ENCODE data around the gene INTS11. TPM values are rescaled to one million over a fixed set of nuclear protein-coding genes. Genes with fewer than 3 reads are reported as not detected.

INTS11 gene
- total RNA-seq, 1 experiment from 2014 or later, result 254 TPM

GRCh38 chr1:1305300-1306069 lies 19.0 kb downstream of the INTS11 start:
- POLR2A ChIA-PET (ENCODE audit: unreplicated experiment), result no interaction called here
- no TSS peak for BruUV-seq (replicated peaks)
- H3K79me2 ChIP-seq (ENCODE audit: low read length), result peaks cover 58% of the 10 kb centered on the region
- H3K27me3 ChIP-seq (ENCODE audit: low read length), result no peaks in the 10 kb centered on the region
- ATAC-seq (peak; percentile 17), DNase-seq (peak; percentile 80)
- TF ChIP-seq EZH2 (IDR thresholded peaks at IDR 0.05; ENCODE audit: low read length, unreplicated experiment), result no peak
- TF ChIP-seq CTCF (conservative IDR thresholded peaks at IDR 0.05; ENCODE audit: low read depth, low read length), result peak; percentile 37; the same call in 1 of the 2 replicates
- peaks cover 11% of the 10 kb centered on the region for H4K20me1 ChIP-seq (ENCODE audit: low read length)
- peaks cover 33% of the 10 kb centered on the region for H3K4me1 ChIP-seq (ENCODE audit: insufficient read depth, low read length)
- peak overlapping the region; percentile 97 for H3K4me3 ChIP-seq (ENCODE audit: low read length)
- CTCF ChIA-PET, result interaction anchor here (0.6 to 1.1 kb wide), 3 partner anchors 14 to 200 kb away, joined by 3 to 7 read pairs (median 5); no protein-coding TSS in a partner anchor
- H3K27ac ChIP-seq (ENCODE audit: low read length), result no peak overlapping the region
- no peaks in the 10 kb centered on the region for H3K9me3 ChIP-seq (ENCODE audit: low read length)
- no peaks in the 10 kb centered on the region; the same call in 1 of the 2 replicates for H3K36me3 ChIP-seq (ENCODE audit: low read depth, low read length)
- no peaks in the 10 kb centered on the region for H3F3A ChIP-seq (ENCODE audit: low read length, unreplicated experiment)
- no peak overlapping the region for H3K9ac ChIP-seq (ENCODE audit: low read length)
- intact Hi-C loops (cut with micrococcal nuclease), result no loop called here
- H3K9me2 ChIP-seq (replicated peaks; ENCODE audit: low read length), result no peaks in the 10 kb centered on the region
- H3K4me2 ChIP-seq (ENCODE audit: low read length), result peak overlapping the region; percentile 93
- no peak overlapping the region for H2AFZ ChIP-seq (ENCODE audit: low read length)

- no peaks in the 10 kb centered on the region for H3F3A ChIP-seq (ENCODE audit: low read length, unreplicated experiment)
- ChIA-PET POLR2A (ENCODE audit: unreplicated experiment) (no interaction called here), CTCF (interaction anchor here (0.6 to 1.1 kb wide), 3 partner anchors 13 to 201 kb away, joined by 3 to 7 read pairs (median 5); no protein-coding TSS in a partner anchor)
- peaks cover 5% of the 10 kb centered on the region for H4K20me1 ChIP-seq (ENCODE audit: low read length)
- DNase-seq, result no peak
- no peaks in the 10 kb centered on the region for H3K36me3 ChIP-seq (ENCODE audit: low read depth, low read length)
- peak overlapping the region; percentile 97; the same call in 1 of the 2 replicates for H3K4me3 ChIP-seq (ENCODE audit: low read length)
- H3K9me2 ChIP-seq (replicated peaks; ENCODE audit: low read length), result no peaks in the 10 kb centered on the region
- intact Hi-C loops (cut with micrococcal nuclease), result no loop called here
- H3K79me2 ChIP-seq (ENCODE audit: low read length), result peaks cover 50% of the 10 kb centered on the region
- H3K9me3 ChIP-seq (ENCODE audit: low read length), result no peaks in the 10 kb centered on the region
- no peak overlapping the region for H3K27ac ChIP-seq (ENCODE audit: low read length)
- no peak overlapping the region for H3K9ac ChIP-seq (ENCODE audit: low read length)
- no TSS peak for BruUV-seq (replicated peaks)
- TF ChIP-seq EZH2 (IDR thresholded peaks at IDR 0.05; ENCODE audit: low read length, unreplicated experiment) (no peak), CTCF (conservative IDR thresholded peaks at IDR 0.05; ENCODE audit: low read depth, low read length) (no peak), EZH2phosphoT487 (IDR thresholded peaks at IDR 0.05; ENCODE audit: borderline replicate concordance, low read length) (no peak)
- H3K4me1 ChIP-seq (ENCODE audit: insufficient read depth, low read length), result peaks cover 25% of the 10 kb centered on the region
- H3K4me2 ChIP-seq (ENCODE audit: low read length), result peak overlapping the region; percentile 93
- H3K27me3 ChIP-seq (ENCODE audit: low read length), result no peaks in the 10 kb centered on the region
- no peak overlapping the region for H2AFZ ChIP-seq (ENCODE audit: low read length)
- no peak for ATAC-seq
Measured at GRCh38 chr1:1304331-1305299, 19.8 kb downstream of the INTS11 start.

Data from PC-3 (cell line).